HEK293 (cell line): Measurements from ENCODE around the gene SEPTIN7.

Experiments
- KLF9 ChIP-seq: fragments of 450-650 bp; formaldehyde crosslinking; IDR thresholded peaks from 2 replicates; pipeline ENCODE4 v1.5.1; 2016; ENCODE audit warnings: missing biosample characterization, missing genetic modification characterization, low read depth
- ZNF121 ChIP-seq: fragments of 450-650 bp; formaldehyde crosslinking; IDR thresholded peaks from 2 replicates; pipeline ENCODE4 v1.5.1; 2016; ENCODE audit warnings: missing biosample characterization, missing genetic modification characterization
- ZNF221 ChIP-seq: fragments of 450-650 bp; formaldehyde crosslinking; IDR thresholded peaks from 2 replicates; pipeline ENCODE4 v1.5.1; 2017; ENCODE audit warnings: missing biosample characterization, missing genetic modification characterization, borderline replicate concordance
- ZNF24 ChIP-seq: fragments of 450-650 bp; formaldehyde crosslinking; IDR thresholded peaks from 2 replicates; pipeline ENCODE4 v1.5.1; 2016; ENCODE audit warnings: missing biosample characterization, missing genetic modification characterization
- ZNF274 ChIP-seq, 2 experiments: fragments of 200-500 bp in 1 of 2; fragments of 450-650 bp in 1 of 2; sonication (Bioruptor generic) in 1 of 2; formaldehyde crosslinking in 1 of 2; IDR thresholded peaks; 2 replicates each; pipeline versions ENCODE4 v1.5.1 to v1.6.1; 2014 to 2016; ENCODE audit warnings: borderline replicate concordance in 1 of 2, inconsistent platforms in 1 of 2, low read length in 1 of 2, missing biosample characterization in 1 of 2, missing genetic modification characterization in 1 of 2
- ZNF391 ChIP-seq: fragments of 450-650 bp; formaldehyde crosslinking; IDR thresholded peaks from 2 replicates; pipeline ENCODE4 v1.5.1; 2016; ENCODE audit warnings: low read depth, missing biosample characterization, missing genetic modification characterization, borderline replicate concordance
- ZNF521 ChIP-seq: fragments of 450-650 bp; formaldehyde crosslinking; IDR thresholded peaks from 2 replicates; pipeline ENCODE4 v1.5.1; 2017; ENCODE audit warnings: missing biosample characterization, mild to moderate bottlenecking, missing genetic modification characterization
- ZNF561 ChIP-seq: fragments of 450-650 bp; IDR thresholded peaks from 2 replicates; pipeline ENCODE4 v1.5.1; 2018; ENCODE audit warnings: missing biosample characterization, missing genetic modification characterization, borderline replicate concordance
- TF ChIP-seq, protein P1 (sequence below): fragments of 450-650 bp; formaldehyde crosslinking; IDR thresholded peaks from 2 replicates; pipeline ENCODE4 v1.5.1; 2016; ENCODE audit warnings: missing biosample characterization, missing genetic modification characterization
- TF ChIP-seq, protein P2 (sequence below): fragments of 450-650 bp; formaldehyde crosslinking; IDR thresholded peaks from 2 replicates; pipeline ENCODE4 v1.5.1; 2016; ENCODE audit warnings: missing biosample characterization, missing genetic modification characterization
- TF ChIP-seq, protein P3 (sequence below): fragments of 450-650 bp; formaldehyde crosslinking; IDR thresholded peaks from 2 replicates; pipeline ENCODE4 v1.5.1; 2016; ENCODE audit warnings: missing biosample characterization, missing genetic modification characterization
- TF ChIP-seq, protein P4 (sequence below): fragments of 450-650 bp; IDR thresholded peaks from 2 replicates; pipeline ENCODE4 v1.5.1; 2018; ENCODE audit warnings: missing biosample characterization, missing genetic modification characterization

DNA sequence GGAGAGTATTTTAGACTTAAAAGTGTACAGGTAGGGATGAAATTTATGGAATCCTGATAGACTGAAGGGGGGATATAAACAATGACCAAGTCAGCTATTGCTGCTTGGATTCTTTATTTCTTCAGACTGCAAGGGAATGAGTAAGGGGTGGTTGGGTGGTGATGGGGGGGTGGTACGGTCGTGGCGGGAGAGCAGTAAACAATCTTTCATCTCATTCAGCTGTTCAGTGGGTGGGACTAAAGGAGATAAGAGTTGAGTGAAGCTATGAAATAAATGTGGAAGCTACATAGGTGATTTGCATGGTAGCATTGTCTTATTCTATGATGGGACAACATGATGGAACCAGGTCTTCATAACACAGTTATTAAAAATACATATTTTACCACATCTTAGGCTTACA lies 1.8 kb downstream of the SEPTIN7 start:
- TF ChIP-seq ZNF274 (IDR thresholded peaks at IDR 0.05; ENCODE audit: low read length) (no peak), ZNF274 (tag by site-specific recombination; IDR thresholded peaks at IDR 0.05; ENCODE audit: borderline replicate concordance) (no peak), ZNF221 (tag by site-specific recombination) (no peak), ZNF391 (tag by site-specific recombination) (no peak), ZNF24 (tag by site-specific recombination) (no peak), ZNF561 (tag by site-specific recombination) (no peak), KLF9 (no peak), ZNF121 (tag by site-specific recombination) (no peak), ZNF521 (tag by site-specific recombination) (no peak)
- TF ChIP-seq, protein P1, sequence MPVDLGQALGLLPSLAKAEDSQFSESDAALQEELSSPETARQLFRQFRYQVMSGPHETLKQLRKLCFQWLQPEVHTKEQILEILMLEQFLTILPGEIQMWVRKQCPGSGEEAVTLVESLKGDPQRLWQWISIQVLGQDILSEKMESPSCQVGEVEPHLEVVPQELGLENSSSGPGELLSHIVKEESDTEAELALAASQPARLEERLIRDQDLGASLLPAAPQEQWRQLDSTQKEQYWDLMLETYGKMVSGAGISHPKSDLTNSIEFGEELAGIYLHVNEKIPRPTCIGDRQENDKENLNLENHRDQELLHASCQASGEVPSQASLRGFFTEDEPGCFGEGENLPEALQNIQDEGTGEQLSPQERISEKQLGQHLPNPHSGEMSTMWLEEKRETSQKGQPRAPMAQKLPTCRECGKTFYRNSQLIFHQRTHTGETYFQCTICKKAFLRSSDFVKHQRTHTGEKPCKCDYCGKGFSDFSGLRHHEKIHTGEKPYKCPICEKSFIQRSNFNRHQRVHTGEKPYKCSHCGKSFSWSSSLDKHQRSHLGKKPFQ = no peak
- TF ChIP-seq, protein P2, sequence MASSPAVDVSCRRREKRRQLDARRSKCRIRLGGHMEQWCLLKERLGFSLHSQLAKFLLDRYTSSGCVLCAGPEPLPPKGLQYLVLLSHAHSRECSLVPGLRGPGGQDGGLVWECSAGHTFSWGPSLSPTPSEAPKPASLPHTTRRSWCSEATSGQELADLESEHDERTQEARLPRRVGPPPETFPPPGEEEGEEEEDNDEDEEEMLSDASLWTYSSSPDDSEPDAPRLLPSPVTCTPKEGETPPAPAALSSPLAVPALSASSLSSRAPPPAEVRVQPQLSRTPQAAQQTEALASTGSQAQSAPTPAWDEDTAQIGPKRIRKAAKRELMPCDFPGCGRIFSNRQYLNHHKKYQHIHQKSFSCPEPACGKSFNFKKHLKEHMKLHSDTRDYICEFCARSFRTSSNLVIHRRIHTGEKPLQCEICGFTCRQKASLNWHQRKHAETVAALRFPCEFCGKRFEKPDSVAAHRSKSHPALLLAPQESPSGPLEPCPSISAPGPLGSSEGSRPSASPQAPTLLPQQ = no peak
- TF ChIP-seq, protein P3, sequence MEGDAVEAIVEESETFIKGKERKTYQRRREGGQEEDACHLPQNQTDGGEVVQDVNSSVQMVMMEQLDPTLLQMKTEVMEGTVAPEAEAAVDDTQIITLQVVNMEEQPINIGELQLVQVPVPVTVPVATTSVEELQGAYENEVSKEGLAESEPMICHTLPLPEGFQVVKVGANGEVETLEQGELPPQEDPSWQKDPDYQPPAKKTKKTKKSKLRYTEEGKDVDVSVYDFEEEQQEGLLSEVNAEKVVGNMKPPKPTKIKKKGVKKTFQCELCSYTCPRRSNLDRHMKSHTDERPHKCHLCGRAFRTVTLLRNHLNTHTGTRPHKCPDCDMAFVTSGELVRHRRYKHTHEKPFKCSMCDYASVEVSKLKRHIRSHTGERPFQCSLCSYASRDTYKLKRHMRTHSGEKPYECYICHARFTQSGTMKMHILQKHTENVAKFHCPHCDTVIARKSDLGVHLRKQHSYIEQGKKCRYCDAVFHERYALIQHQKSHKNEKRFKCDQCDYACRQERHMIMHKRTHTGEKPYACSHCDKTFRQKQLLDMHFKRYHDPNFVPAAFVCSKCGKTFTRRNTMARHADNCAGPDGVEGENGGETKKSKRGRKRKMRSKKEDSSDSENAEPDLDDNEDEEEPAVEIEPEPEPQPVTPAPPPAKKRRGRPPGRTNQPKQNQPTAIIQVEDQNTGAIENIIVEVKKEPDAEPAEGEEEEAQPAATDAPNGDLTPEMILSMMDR = no peak
- TF ChIP-seq, protein P4, sequence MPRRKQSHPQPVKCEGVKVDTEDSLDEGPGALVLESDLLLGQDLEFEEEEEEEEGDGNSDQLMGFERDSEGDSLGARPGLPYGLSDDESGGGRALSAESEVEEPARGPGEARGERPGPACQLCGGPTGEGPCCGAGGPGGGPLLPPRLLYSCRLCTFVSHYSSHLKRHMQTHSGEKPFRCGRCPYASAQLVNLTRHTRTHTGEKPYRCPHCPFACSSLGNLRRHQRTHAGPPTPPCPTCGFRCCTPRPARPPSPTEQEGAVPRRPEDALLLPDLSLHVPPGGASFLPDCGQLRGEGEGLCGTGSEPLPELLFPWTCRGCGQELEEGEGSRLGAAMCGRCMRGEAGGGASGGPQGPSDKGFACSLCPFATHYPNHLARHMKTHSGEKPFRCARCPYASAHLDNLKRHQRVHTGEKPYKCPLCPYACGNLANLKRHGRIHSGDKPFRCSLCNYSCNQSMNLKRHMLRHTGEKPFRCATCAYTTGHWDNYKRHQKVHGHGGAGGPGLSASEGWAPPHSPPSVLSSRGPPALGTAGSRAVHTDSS = no peak
